Measurements from ENCODE around the gene IL20RA.

IL20RA gene

DNA sequence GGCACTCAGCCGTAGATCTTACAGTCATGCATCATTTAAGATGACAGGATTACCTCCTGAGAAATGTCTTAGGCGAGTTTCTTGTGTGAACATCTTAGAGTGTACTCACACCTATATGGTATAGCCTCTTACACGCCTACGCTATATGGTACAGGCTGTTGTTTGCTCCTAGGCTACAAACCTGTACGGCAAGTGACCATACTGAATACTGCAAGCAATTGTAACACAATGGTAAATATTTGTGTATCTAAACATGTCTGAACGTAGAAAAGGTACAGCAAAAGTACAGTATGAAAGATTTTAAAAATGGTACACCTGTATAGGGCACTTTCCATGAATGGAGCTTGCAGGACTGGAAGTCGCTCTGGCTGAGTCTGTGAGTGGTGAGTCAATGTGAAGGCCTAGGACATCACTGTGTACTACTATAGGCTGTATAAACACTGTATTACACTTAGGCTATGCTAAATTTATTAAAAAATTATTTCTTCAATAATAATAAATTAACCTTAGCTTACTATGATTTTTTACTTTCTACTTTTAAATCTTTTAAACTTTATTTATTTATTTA, 541 bp upstream of the IL20RA start:
- DNase-seq: peak; percentile 53

DNA sequence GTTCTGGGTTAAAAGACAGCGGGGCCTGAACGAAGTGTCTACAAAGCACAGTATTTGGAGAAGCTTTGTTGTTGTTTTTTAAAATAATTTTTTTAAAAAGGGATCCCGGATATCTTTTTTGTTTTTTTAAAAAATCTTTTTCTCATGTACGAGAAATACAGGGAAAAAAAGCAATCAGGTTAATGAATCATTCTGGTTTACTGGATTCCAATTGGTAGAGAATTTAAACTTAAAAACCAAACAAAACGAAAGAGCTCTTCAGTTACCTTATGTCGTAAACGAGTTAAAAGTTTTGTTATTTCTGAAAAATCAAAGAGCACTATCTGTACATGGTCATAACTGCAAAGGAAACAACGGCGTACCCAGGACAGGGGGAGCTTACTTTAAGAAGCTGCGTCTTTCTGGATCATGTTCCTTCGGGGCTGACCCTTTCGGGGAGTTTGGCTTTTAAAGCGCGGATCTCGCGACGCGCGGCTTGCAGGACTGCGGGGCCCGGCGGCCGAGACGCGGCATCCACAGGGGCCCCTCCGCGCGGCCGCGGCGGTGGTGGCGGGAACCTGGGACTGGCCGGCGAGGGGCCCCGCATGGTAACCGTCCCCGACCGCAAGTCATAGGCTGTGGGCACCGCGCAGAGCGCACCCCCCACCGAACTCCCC, 927 bp downstream of the IL20RA start:
- peak; percentile 70 for DNase-seq

DNA sequence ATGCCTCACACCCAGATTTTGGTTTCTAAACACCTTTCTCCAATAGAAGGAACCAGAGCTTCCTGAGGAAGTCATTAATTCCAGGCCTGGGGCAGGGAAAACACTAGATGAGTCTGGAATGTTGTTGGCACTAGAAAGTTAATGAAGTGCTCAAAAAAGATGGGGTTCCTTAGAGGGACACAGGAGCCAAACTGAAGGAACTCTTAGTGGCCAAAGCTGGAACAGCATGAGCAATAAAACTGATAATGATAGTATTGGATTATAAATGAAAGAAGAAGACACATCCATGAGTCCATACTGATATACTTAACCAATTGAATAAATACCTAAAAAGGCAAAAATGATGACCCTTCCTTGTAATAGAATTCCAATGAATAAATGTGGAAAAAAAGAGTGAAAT, 4.4 kb downstream of the IL20RA start:
- DNase-seq: no peak

DNA sequence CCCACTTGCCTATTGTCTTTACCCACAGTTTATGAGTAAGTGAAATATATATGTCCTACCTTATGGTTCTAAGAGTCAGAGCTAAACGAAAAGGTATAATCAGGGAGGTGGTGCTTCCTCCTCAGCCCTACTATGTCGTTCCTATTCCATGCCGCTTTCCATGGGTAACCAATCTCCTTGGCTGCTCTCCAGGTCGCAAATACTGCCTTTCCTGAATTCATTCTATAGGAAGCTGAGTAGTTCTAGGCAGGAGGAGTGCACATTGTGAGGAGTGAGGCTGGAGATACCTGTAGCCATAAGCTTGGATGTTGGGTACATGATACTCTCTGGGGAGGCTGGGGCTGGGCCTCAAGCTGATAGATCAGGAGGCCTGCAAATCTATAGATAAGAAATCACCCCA, 5.8 kb downstream of the IL20RA start:
- no peak for DNase-seq

DNA sequence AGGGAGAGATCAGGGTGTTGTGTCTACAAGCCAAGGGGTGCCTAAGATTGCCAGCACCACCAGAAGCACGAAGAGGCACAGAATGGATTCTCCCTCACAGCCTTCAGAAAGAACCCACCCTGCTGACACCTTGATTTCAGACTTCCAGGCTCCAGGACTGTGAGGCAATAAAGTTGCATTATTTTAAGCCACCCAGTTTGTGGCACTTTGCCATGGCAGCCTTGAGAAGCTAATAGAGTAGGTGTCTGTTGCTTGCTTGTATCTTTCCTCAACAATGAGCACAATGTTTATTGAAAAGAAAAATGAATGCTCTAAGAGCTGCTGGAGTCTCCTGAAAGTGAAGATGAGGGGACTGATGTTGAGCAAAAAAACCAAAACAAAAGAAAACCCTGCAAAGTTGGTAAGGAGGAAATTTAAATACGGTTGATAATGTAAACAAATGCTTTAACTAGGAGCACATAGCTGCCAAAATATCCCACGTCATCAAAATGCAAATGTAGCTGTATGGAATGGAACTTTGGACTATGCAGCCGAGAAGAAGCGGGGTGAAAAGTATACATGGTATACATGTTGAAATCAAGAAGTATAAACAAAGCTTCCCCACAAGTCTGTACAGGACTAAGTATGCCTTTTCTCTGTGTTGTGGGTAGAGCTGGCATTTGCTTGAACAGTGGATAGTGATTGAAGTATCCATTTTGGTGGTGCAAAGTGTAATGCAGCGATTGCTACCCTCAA, 8.0 kb downstream of the IL20RA start:
- no peak for DNase-seq

DNA sequence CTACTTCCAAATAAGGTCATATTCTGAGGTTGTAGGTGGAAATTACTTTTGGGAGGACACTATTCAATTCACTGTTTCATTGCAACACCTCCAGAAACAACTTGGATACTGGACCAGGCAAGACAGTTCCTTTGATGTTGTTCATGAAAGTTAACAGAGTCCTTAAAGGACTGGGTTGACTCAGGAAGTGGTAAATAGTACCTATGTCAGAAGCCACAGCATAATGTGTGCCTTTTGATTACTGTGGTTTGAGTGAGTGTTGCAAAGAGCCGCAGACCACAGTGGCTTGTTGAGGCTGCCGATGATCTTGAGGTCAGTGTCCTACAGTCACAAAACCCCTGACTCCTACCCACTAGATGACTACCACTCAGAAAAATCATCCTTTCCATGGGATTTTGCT, 10.9 kb downstream of the IL20RA start:
- no peak for DNase-seq

DNA sequence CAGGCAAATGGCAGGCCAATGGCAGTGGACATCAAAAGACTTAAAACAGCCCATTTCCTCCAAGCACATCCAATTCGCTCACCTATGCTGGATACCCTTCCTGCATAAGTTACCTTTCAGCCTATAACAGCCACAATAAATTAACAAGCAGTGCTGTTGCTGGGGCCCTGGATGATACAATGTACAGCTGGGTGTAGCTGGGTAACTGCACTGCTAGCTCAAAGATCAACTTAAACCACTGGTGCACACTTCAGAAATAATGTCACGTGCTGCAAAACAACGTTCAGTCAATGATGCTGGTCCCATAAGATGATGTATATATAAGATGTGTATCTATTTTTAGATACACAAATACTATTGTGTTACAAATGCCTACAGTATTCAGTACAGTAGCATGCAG, 13.6 kb downstream of the IL20RA start:
- no peak for DNase-seq

DNA sequence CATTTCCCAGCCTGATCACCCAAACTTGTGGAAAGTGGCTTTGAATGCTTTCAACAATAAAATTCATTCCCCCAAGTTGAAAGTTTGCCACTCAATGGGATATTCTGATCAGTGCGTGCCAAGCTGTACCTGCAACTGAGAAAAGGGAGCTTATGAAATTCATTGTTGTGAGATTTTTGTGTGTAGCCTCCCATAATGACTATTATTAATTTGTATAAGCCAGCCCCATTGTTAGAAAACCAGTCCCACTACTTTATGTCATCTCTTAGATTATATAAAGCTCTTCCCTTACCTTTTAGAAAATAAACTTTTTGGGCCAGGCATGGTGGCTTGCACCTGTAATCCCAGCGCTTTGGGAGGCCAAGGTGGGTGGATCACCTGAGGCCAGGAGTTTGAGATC, 15.9 kb downstream of the IL20RA start:
- DNase-seq: no peak

DNA sequence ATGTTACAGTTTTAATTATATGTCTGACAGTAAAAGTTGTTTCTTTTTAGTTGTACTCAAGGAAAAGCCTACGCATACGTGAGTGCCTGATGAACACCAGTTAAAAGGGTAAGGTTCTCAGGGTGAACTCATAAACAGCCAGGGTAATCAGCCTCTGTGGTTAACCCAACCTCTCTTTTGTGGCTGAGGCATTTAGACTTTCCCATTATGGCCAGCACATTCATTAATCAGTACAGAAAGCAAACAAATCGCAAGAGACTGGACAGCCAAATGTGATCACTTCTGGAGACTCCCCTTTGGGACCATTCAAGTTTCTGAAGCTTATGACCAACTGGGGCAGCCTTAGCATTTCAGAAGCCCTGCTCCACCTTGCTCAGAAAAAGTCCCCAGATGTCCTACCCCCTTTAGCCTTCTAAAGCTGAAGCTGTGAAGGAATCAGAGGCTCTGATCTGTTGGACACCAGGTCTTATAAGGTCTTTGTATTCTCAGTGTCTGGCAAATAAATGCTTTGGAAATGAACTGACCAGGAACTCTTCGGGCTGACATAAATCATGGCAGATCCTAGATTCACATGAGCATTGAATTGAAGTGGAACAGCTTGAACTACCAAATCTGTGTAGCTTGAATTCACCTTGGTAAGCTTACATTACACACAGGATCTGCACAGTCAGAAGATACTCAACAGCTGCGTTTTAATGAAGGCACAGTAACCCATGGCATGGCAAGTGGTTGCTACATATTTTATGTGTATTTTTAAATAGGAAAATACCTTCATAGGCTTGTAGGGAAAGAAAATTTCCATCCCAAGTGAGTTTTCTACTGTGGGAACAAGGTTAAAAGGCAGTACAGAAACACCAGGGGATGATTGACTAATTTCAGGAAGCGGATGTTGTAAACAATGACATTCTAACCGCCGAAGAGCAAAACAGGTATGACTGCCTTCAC, 18.7 kb downstream of the IL20RA start:
- DNase-seq: no peak

DNA sequence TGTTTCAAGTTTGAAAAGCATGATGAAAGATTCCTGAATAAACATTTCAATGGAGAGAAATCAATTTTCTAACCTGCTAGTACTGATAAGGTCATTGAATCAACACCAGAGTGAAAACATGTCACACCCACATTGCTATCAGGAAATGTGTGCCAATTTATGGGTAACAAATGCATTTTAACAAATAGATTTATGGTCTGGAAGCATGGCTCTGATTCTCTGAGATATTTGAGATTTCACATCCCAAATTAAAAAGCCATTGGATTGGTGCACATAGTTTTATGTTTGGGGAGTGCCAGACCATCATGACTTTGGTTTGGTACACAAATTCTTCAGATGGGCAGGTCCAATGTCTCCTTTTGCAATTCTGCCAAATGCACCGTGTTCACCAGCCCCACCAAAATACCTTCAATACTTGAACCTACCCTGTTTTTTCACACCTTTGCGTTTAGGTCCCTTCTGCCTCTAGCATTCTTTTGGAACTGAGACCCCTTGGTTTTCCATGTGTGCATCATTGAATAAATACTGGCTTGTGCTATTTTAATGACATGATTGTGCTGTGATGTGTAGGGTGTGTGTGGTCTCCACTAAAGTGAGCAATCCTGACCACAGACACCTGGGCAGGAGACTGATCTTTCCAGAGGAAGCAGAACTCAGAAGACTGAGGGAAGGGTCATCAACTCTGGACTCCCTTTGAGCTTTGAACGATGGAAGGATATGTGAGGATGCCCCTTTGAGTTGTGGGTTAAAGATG, 20.4 kb downstream of the IL20RA start:
- DNase-seq: no peak

DNA sequence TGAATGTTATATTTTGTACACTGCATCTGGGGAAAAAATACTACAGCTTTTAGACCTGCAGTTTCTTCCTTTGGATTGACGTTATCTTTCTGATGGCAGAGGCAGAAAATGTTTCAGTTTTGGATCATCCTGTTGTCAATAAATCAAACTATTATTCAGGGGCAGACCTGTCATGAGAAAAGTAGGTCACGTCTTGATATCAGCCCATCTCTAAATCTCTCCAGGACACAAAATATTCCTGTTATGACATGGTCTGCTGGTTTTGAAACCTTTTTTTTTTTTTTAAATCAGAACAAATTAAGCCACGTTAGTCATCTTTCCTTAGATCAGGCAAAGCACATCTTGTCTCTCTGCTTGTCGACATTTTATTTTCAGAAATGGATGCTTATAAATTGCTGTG, 24.0 kb downstream of the IL20RA start:
- DNase-seq: no peak

DNA sequence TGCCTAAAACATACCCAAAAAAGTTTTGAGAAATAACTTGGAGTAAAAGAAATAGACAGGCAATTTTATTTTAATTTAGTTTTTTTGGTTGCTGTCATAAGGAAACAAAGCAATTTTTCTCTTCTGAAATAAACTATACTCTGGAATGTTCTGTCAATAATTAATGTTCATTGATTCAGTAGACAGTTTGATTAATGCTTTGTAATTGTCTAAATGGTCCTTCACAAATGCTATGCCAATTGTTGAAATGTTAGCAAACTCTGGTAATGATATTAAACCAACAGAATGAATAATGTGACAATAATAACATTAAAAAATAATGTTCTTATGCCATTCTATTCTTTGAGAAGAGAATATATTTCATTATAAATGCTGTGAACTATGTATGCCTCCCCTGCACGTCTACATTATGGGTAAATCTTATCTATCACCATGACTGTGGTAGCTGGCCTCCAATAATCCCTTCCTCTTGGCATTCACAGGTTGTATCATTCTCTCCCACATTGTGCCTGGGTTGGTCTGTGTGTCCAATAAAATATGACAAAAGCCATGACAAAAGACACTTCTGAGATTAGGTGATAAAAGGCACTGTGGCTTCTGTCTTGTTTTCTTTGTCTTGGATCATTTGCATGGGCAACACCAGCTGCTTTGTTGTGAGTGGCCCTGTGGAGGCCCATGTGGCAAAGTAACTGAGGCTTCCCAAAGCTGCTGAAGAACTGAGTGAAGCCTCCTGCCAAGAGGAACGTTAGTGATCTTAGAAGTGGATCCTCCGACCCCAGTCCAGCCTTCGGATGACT, 25.1 kb downstream of the IL20RA start:
- DNase-seq: peak; percentile 21

DNA sequence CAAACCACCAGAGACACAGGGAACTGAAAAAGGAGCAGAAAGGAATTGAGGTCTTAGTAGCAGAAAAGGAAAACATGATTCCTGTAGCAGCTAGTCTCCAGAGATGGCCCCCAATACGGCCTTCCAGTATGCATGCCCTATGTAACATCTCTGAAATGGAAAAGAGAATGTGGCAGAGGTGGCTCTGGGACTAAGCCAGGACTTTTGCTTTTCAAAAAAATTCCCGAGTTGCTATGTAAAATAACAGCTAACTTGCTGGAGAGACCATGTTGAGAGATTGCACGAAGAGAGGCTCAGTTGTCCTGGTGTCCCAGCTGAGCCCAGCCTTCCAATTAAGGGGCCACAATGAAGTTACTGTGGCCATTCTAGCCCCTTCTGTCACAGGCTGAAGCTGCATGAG, 27.7 kb downstream of the IL20RA start:
- no peak for DNase-seq

DNA sequence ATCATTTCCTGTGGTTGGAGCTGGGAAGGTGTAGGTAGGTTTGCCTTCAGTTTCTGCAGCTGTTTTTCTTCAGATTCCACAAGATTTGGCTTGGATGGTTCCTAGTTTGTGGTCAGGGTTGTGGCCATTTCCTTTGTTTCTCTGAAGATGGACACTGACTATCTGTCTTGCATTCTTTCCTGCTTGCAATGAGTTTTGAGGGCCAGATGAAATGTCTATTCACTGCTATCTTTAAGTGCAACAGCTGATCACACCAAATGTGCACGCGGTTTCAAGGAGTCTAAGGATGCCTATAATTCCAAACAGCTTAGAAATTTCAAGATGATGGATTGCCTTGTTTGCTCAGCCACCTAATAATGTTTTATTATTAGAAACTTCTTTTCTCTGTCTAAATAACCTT, 28.4 kb downstream of the IL20RA start:
- DNase-seq: no peak

DNA sequence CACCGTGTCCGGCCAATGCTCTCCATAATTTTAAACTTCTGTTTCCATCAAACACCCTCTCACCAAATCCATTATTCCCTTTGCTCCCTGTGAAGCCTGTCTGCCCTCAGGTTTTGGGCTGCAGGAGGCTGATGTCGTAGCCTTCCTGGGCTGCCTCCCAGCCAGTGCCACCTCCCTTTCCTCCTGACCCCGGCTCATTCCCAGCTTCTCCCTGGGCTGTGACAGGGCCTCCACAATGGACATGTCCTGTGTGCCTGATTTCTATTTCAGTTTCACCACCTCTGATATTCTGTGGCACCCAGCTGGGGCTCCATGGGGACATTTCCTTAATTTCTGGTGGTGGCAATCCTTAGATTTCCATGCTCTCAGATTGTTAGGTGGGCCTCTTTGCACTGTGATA, 28.8 kb downstream of the IL20RA start:
- DNase-seq: no peak

DNA sequence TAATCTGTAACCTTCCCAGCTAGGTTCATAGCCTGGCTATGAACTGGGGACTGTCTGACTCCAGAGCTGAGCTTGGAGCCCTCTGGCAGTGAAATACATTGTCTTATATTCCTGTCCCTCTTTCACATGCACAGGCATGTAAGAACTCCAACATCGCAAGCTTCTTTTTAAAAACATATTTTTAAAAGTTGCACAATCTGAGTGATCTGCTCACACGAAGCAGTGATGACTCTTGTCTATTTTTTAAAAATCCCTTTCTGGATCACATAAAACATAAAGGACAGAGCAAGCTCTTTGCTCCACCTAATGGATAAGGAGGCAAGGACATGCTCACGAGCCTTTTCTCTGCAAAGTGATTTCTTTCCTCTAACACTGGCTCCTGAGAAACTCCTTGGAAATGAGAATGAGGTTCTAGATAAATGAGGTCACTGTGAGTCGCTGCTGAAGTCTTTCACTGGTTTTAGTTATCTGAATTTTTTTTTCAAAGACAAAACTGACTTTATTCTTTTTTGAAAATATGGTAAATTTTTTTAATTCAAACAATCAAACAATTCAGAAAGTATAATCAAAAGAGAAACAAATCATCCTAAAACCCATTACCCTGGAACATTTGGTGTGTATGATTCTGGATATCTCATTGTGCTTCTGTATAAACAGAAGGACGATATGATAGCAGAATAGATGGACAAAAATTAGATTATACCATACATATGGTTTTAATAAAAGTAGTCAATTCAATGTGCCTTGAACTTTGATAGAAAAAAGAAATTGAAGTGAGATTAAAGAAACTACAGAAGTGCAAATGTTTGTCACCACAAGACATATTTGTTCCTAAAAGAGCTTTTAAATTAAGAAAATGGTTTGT, 30.8 kb downstream of the IL20RA start:
- DNase-seq: peak; percentile 78

DNA sequence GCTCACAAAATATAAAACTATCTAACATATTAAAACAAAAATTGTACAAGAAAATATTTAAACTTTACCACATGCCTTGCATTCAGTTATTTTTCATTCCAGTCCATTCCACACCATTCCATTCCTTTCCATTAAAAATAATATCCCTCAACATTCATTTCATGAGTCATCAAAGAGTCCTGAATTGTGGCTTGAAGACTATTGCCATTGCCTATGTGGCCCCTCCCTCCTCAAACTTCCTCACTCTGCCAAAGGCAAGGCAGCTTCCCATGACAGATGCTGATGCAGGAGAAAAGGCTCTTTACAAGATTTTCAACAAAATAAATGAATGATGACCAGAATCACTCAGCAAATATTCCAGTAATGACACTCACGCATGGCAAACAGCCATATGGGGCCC, 31.7 kb downstream of the IL20RA start:
- DNase-seq: peak; percentile 18

DNA sequence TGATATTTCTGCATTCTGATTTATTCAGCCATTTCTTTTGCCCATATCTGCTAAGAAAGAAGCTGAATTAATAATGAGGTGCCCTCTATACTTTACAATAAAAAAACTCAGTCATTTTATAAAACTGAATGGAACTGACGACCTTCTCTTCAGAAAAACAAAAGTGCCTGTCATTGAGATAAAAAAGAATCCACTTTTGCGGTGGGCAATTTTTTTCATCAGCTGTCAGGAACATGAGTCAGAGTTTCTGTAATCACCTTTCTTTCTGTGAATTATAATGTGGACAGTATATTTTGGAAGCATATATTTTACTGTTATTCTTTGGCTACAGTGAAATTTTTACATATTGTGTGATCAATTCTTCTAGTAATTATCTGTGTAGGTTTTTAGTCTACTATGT, 33.4 kb downstream of the IL20RA start:
- DNase-seq: no peak

DNA sequence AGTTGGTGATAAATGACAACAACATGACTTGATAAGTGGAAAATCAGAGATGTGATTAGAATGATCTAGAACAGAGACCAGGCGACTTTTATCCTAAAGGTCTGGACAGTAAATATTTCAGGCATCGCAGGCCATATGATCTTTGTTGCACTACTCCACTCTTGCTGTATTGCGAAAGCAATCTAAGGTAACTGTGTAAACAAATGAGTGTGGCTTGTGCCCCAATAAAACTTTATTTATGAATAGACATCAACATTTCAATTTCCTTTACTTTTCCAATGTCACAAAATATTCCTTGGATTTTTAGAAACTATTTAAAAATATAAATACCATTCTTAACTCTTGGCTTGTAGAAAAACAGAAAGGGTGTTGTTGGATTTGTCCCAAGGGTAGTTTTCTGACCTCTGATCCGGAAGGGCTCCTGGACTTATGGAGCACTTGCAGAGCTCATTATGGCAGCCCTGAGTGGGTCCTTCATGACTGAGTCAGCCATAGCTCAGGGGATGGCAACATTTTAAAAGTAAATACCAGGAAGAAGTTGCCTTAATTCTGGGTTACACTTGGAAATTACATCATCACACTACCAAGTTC, 34.5 kb downstream of the IL20RA start:
- peak; percentile 33 for DNase-seq

DNA sequence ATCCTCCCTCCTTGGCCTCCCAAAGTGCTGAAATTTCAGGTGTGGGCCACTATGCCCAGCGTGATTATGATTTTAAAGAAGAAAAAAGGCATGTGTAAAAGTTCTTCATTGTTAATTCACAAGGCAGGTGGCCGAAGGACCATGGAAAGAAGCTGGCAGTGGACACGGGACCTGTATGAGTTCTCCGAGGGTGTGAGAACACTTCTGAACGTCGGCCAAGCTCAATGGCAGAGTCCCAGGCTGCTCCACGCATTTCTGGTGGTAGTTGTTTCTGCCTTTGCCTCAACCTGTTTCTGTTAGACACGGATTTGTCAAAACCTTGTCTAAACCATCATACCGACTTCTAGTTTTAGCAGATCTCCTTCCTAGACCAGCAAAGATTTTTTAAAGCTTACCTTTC, 36.6 kb downstream of the IL20RA start:
- no peak for DNase-seq

All from DMS53 (cell line).